PFSK-1 (cell line): Measurements from ENCODE around the gene ATRAID.

Source experiments
- POLR2AphosphoS5 ChIP-seq: IDR thresholded peaks from 2 replicates; pipeline ENCODE4 v1.6.1; 2012; ENCODE audit warnings: low read depth, mild to moderate bottlenecking, control low read depth, low read length, moderate library complexity
- REST ChIP-seq, 2 experiments: IDR thresholded peaks; 2 replicates each; pipeline versions ENCODE4 v1.6.1 to v1.8.0; 2011 to 2012; ENCODE audit warnings: low read depth in 2 of 2, low read length in 2 of 2, control low read depth in 1 of 2, inconsistent platforms in 1 of 2, mild to moderate bottlenecking in 1 of 2, moderate library complexity in 1 of 2; ENCODE audit not compliant: insufficient read depth in 1 of 2
- TAF1 ChIP-seq: IDR thresholded peaks from 2 replicates; pipeline ENCODE4 v1.6.1; 2012; ENCODE audit warnings: low read length, control low read depth, borderline replicate concordance; ENCODE audit not compliant: insufficient read depth

DNA sequence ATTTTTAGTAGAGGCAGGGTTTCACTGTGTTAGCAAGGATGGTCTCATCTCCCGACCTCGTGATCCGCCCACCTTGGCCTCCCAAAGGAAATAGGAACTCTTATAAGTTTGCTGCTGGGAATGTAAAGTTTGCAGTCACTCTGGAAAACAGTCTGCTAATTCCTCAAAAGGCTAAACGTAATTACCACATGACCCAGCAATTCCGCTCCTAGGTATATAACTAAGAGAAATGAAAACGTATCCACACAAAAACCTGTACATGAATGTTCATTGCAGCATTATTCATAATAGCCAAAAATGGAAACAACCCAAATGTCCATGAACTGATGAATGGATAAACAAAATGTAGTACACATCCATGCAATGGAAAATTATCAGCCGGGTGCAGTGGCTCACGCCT, 21.9 kb upstream of the ATRAID start:
- TF ChIP-seq POLR2AphosphoS5 (no peak), REST (IDR thresholded peaks at IDR 0.05; ENCODE audit: insufficient read depth in 1 of 2, low read depth in 2 of 2, low read length in 2 of 2) (no peak), TAF1 (no peak)
